ENCODE data around the gene DOC2B. TPM values are rescaled to one million over a fixed set of nuclear protein-coding genes. Genes with fewer than 3 reads are reported as not detected.
"Not testable (repeated sequence)": the region's sequence is repeated elsewhere in the genome, so short reads cannot be mapped to it uniquely, and the experiment has no call there.

Gene DOC2B
- polyA plus RNA-seq, 1 donor, result 4.5 TPM

DNA sequence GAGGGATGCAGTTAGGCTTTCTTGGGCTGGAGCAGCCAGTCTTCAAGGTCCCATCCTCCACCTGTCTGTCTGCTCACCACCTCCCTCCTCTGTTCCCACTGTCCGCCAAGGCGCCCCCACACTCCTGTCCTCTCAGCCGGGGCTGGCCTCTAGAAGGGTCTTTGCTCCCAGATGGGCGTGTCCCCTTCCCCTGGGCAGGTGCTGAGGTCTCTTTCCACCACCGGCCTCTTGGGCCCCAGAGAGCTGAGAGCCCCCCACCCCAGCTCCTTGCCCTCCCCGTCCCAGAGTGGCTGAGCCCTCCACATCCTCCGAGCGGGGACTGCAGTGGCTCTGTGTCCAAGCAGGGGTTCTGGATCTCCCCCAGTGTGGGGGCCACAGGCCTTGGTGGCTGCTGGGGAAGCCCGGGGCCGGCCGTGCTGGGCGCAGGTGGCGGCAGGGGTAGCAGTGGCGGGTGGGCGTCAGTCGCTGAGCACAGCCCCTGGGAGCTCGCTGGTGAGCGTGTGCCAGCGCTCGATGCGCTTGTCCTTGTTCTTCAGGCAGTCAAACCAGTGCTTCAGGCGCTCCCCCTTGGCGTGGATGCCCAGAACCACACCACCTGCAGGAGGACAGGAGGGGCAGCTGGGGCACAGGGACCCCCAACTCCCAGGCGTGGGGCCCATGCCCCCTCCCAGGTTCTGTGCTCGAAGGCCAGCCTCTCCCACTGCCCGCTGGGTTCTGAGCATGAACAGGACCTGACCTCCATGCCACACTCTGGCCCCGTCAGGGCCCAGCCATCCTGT, 34.3 kb downstream of the DOC2B start:
- no peak for DNase-seq (ENCODE audit: low read depth)

DNA sequence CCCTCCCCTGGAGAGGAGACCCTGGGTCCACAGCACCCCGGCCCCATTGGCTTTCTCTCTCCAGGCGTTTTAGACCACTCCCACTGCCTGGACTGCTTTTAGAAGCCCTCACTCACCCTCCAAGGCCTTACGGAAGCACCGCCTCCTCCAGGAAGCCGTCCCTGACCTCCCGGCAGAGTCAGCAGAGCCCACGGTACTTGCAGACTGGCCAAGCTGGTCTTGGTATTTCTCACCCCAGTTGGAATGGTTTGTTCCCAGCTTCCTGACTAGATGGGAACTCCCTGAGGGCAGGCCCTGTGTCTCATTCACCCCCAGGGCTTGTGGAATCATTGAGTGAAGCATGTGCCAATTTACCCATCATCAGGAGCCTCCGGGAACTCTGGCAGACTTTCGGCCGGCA, 34.9 kb downstream of the DOC2B start:
- DNase-seq (ENCODE audit: low read depth), result no peak

DNA sequence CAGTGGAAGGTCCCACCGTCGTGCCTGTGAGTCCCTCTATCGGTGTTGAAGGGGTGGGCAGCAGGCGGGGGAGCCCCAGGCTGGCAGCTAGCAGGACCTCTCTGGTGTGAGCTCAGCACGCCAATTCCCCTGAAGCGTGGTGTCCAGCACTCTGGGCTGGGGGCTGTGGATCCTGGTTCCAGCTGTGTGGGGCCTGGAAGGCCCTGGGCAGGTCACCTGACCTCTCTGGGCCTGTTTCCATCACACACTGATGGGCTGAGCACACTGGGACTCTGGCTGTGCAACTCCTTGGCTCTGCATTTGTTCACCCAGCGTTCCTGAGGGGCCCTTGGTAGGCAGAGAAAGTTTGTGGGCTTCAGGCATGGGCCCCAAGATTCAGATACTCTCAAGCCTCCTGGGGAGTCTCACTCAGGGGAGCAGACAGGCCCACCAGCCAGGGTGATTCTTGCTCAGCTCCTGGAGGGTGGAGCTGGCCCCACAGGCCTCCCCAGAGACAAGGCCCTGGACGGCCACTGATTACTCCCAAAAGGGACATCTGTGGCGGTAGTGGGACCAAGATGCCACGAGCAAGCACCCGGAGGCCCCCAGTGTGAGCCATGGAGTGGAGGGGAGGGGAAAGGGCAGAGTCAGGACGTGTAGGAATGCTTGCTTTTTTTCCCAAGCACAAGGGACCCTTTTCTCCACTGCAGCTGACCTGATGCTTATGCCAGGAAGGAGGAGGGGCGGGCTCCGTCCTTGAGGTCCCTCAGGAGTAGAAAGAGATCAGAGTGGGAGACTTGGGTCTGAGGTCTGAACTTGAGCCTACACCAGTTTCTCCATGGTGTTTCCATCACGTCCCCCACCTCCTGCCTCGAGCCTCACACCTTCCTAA, 35.5 kb downstream of the DOC2B start:
- DNase-seq (ENCODE audit: low read depth), result no peak

DNA sequence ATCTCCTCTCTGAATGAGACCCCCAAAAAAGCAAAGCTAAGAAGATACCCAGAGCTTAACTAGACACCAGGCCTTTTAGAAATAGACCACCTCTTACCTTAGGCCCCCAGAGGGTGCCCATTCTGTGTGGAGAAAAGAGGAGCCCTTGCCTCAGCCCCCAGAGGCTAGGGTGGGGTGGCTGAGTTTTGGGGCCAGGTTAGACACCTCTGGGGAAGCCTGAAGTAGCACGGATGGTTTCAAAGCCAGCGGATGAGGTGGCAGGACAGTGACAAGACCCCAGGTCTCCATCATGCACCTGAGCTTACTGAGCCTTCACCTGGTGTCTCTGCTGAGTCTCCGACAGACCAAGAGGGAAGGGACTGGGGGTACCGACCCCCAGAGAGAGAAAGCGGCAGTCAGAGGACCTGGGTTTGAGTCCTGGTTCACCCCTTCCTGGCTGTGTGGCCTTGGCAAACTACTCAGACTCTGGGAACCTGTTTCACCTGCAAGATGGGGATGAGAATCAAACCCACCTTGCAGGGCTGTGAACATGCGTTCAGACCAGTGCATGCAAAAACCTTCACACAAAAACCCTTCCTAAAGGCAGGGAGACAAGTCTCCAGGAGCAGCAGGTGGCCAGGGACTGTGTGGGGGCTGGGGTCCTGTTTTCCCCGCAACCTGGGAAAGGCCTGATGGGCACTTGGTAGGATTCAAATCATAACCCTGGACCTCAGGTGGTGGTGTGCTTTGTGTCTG, 36.3 kb downstream of the DOC2B start:
- no peak for DNase-seq (ENCODE audit: low read depth)

DNA sequence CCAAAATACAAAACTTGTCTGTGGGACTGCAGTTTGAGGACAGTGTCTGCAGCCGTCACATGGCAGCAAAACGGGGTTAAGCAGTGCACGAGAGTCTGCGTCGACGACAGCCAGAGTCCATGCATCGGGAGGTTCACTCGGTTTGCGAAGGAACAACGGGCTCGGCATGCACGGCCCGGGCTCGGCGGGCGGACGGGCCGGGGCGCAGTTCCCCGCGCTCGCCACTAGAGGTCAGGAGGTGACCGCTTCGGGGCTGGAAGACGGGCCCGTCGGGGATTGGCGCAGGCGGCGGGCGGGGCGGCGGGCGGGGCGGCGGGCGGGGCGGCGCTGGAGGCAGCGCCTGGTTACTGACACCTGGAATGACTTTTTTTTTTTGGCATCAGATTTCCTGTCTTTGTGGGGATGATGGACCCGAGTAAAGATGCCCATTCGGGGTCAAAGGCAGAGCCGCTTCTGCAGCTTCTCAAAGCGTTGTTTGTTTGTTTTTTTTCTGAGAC, 37.6 kb downstream of the DOC2B start:
- DNase-seq (ENCODE audit: low read depth), result no peak

DNA sequence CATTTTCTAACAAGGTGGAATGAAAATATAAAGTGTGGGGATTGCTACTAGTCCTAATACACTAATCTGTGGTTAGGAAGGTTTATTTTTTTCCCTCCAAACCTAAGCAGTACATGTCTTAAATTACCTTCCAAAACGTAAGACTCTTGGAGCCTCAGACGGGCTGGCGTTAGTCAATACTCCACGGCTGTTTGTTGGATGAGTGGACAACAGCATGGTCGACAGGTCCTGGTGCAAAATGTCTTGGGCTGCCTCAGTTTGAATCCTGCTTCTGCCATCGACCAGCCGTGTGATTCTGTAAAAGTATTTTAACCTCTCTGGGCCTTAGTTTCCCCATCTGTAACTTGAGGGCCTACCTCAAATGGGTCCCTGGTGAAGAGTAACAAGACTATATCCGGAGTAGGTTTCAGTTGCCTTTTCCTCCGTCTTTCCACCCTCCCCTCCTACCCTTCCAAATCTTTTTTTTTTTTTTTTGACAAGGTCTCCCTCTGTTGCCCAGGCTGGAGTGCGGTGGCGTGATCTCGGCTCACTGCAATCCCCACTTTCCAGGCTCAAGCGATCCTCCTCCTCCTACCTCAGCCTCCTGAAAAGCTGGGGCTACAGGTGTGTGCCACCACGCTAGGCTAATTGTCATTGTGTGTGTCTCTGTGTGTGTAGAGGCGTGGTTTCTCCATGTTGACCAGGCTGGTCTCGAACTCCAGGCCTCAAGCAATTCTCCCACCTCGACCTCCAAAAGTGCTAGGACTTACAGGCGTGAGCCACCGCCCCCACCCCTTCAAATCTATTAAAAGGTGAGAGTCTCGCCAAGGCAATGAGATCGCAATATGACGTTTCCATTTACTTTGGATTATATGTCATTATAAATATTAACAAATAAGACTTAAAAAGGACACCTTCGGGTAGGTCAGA, 38.3 kb downstream of the DOC2B start:
- no peak for DNase-seq (ENCODE audit: low read depth)

DNA sequence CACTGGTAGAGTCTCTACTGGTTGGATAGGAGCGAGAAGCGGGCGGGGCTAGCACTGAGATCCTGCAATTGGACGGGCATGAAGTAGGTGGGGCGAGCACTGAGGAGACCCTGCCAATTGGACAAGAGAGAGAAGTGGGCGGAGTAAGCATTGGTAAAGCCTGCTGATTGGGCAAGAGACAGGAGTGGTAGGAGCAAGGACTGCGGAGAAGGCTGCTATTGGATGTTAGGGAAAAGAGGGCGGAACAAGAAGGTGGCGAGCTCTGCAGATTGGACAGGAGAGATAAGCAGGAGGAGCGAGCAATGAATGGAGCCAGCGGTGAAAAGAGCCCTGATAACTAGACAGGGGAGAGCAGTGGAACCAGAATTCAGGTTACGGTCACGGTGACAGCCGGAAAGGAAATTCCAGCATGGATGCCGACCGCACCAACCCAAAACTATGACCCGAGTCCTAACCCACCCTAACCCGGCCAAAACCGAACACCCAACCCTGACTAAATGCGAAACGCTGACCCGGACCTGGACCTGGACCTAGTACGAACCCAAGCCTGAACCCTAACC, 39.3 kb downstream of the DOC2B start:
- DNase-seq (ENCODE audit: low read depth), result no peak

DNA sequence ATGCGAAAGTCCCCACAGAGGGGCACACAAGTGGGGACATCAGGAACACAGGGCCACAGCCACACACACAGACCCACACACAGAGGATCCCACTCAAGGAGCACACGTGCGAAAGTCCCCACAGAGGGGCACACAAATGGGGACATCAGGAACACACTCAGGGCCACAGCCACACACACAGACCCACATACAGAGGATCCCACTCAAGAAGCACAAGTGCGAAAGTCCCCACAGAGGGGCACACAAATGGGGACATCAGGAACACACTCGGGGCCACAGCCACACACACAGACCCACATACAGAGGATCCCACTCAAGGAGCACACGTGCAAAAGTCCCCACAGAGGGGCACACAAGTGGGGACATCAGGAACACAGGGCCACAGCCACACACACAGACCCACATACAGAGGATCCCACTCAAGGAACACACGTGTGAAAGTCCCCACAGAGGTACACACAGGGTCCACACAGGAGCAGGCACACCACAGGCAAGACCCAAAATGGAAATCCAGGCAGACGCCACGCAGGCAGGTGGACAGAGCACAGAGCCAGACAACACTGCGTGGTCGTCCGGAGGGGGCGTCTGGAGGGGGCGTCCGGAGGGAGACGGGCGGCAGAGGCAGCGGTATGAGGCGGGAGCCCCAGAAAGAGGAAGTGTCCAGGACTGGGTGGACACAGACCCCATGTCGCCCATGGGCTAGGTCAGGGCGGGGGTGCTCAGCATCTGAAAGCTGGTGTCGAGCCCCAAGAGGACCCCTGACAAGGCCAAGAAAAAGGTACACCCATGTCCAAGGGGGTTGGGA, 41.8 kb downstream of the DOC2B start:
- not testable (repeated sequence) for DNase-seq (ENCODE audit: low read depth)

DNA sequence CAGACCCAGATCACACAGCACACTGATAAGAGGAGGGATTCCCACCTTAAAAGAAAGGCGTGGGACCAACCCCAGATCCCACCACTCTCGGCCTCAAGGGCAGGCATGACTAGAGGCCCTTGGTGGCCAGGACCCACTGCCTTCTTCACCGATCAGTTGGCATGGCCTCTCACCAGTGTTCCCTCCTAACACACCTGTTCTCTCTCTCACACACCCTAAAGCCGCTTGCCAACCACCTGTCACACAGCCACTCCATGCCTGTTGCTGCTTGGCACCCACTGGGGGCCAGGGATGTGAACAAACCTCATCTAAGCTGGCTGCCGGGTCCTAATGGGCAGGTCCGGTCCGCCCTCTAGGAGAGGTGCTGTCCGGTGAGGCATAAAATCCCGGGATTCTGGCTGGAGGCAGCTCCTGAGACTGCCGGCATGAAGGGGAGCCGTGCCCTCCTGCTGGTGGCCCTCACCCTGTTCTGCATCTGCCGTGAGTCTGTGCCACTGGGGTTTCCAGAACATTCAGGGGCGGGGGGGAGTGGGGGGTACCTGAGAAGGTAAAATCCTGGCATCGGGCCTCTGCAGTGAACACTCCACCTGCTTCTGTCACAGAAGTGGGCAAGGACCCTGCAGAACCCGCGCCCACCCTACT, 44.2 kb downstream of the DOC2B start, which contains the start of gene SCGB1C2:
Gene SCGB1C2 (plus strand): TSS at position 404 of the 642 bp plus-strand sequence. CDS start 22 bp downstream, at position 426.
- DNase-seq (ENCODE audit: low read depth), result not testable (repeated sequence)

DNA sequence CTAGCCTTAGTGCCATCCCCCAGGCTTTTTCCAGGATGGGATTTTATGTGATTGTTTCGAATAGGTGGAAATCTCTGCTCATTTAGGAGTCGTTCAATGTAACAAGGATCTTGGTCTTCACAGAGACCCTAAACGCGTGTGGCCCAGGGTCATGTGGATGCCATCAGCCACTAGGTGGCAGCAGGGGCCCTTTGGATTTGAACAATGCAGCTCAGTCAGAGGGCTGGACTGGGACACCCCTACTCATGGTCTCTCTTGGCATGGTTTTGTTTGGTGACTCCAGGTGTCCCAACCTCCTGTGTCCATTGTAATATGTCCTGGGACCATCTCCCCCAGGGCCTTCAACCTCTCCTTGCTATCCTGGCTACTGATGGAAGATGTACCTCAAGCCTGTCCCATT, 44.9 kb downstream of the DOC2B start:
- not testable (repeated sequence) for DNase-seq (ENCODE audit: low read depth)

DNA sequence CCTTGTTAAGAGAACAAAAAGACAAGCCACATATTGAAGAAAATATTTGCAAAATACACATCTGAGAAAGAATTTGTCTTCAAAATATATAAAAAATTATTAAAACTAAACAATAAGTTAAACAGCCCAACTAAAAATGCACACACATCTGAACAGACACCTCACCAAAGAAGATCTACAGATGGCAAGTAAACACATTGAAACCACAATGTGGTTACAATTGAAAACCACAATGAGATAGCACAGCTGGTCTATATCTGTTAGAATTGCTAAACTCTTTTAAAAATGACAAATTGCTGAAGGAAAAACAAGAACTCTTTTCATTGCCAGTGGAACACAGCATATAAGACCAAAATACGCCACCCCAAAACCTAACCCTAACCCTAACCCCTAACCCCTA, 45.6 kb downstream of the DOC2B start:
- DNase-seq (ENCODE audit: low read depth), result not testable (repeated sequence)

DNA sequence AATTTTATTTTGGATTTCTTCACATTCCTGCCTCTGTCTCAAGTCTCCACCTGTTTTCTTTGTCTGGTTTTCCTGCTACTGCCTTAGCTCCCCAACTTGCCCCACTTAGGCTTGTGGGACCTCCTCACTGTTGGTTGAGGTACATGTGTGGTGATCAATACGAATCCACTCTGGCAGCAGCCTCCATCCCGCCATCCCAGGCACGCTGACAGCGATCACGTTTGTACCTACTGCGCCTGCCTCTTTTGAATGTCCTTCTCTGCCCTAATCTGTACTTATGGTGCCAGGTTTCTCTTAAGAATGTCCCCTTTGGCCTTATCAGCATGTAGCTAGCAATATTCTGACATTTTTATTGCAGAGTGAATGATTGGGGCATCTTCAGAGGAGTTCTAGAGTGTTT, 46.4 kb downstream of the DOC2B start:
- DNase-seq (ENCODE audit: low read depth), result not testable (repeated sequence)

DNA sequence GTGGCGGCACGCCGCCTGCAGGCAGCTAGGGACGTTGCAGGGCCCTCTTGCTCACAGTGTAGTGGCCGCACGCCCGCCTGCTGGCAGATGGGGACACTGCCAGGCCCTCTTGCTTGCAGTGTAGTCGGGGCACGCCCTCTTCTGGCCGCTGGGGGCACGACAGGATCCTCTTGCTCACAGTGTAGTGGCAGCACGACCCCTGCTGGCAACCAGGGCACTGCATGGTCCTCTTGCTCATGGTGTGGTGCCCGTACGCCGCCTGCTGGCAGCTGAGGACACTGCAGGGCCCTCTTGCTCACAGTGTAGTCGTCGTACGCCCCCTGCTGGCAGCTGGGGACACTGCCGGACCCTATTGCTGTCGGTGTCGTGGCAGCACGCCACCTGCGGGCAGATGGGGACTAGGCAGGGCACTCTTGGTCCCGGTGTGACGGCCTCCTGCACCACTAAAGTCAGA, 47.1 kb downstream of the DOC2B start:
- DNase-seq (ENCODE audit: low read depth), result not testable (repeated sequence)

DNA sequence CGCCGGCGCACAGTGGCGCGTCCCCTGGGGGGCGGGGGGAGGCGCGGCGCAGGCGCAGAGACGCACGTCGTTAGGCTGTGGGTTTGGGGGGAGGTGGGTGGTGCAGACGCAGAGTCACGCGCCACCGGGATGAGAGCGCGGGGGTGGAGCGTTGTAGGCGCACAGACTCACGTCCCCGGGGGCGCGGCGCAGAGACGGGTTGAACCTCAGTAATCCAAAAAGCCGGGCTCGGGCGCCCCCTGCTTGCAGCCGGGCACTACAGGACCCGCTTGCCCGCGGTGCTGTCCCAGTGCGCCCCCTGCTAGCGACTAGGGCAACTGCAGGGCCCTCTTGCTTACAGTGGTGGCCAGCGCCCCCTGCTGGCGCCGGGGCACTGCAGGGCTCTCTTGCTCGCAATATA, 47.5 kb downstream of the DOC2B start:
- not testable (repeated sequence) for DNase-seq (ENCODE audit: low read depth)

DNA sequence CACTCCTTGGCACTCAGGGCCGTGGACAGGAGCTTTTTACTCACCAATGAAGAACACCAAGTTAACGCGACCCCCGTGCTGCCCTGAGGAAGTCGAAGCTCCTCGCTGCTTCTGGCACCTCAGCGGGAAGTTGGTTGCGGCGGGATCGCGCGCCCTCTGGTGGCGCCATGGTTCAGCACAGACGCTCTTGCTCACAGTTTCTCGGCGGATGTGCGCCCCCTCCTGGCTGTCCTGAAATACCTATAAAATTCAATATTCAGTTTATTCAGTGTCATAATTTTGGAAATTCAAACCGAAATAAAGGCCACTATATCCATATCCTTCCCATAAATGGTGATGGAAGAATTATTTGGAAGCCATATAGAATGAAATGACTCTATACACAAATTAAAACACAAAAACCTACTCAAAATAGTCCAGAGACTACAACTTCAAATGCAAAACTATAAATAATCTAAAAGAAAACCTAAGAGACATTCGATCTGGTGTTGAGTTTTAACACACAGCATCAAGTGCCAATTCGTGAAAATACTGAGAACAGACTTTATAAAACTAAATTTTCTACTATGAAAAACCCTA, 63.0 kb downstream of the DOC2B start:
- not testable (repeated sequence) for DNase-seq (ENCODE audit: low read depth)

DNA sequence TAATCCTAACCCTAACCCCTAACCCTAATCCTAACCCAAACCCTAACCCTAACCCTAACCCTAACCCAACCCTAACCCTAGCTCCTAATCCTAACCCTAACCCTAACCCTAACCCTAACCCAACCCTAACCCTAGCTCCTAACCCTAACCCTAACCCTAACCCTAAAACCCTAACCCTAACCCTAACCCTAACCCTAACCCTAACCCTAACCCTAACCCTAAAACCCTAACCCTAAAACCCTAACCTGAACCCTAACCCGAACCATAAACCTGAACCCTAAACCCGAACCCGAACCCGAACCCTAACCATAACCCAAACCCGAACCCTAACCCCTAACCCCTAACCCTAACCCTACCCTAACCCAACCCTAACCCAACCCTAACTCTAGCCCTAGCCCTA, 68.3 kb downstream of the DOC2B start:
- DNase-seq (ENCODE audit: low read depth), result not testable (repeated sequence)

Data from forelimb muscle (tissue), 1 donor.